ENCODE measurements around the gene ZNF141.
A peak's percentile ranks its signal among the peaks of the same experiment; 100 is the strongest.
"Not testable (repeated sequence)": the region's sequence is repeated elsewhere in the genome, so short reads cannot be mapped to it uniquely, and the experiment has no call there.

ZNF141 gene

GRCh38 chr4:337143-337931 is at the start of gene ZNF141:
TSS of gene ZNF141 (plus strand) at chr4:337814. CDS start at chr4:337984, 170 bp downstream.
- peak; percentile 98 for DNase-seq

GRCh38 chr4:288891-289290 is 48.7 kb upstream of the ZNF141 start:
- DNase-seq: no peak

- no peak for DNase-seq
Observed at GRCh38 chr4:294732-295131, 42.9 kb upstream of the ZNF141 start.

DNA sequence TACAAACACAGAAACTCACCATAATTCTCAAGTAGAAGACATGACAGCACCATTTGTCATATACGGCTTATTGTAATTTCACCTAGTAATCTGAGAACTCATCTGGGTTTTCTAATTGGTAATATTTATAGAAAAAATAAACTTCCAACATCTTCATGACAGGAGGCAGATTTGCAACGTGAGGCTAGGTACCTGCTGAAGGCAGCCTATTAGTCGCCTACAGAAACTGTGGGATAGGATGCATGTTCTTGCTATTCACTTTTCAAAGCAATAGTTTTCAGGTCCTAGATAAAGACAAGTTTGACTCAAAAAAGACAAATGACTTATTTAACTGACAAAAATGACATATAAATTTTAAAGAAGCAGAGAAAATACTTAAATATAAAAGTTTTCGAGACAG is 35.2 kb upstream of the ZNF141 start:
- no peak for DNase-seq

DNA sequence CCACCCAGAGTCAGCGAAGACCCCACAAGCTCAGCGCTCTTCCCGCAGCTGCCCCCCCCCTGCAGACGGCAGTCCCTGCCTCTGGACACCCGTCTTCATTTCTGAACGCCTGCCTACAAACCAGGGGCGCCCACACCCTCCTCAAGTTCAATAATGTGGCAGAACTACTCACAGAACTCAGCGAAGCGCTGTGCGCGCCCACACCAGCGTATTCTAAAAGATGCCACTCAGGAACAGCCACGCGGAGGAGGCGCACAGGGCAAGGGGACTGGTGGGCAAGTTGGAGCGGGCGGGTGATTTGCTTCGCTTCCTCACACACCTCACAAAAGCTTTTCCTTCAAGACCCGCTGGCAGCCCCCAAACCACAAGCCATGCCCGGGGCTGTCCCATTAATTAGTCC is 33.1 kb upstream of the ZNF141 start:
- DNase-seq: not testable (repeated sequence)

GRCh38 chr4:304969-305680 is 32.5 kb upstream of the ZNF141 start, which contains the start of gene ZNF732:
TSS of gene ZNF732 (minus strand) at chr4:305474. CDS start at chr4:305310, 164 bp downstream.
- no peak for DNase-seq

DNA sequence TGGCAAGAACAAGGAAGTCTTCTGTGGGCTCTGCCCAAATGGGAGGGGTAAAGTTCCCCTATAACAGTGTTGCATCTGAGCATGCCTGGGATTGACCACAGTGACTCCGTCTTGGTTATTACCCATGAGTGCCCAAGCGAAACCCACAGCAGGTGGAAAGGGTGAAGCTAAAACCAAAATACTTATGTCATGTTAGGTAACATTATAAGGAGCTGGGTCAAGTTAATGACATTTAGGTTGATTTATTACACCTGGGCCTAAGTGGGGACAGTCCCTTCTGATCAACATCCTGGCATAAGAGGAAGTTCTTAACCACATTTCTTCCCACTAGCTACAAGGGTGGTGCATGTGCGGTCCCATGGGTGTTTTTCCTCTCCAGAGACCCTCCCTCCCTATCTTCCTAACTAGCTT is 31.1 kb upstream of the ZNF141 start:
- peak; percentile 35 for DNase-seq

DNA sequence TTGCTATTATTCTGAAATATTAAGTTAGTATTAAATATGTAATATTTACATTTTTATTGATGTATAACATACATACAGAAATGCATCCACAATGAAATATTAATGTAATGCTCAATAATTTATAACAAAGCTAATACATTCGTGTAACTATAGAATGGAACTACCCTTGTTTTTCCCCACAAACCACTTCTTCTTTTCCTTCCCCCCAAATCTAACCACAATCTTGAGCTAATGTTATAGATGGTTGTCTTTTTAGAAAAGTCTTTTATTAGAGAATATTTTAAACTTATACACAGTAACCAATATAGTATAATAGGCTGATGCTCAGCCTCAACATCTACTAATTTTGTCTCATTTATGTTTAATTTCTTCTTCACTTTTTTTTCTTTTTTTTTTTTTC is 27.8 kb upstream of the ZNF141 start:
- no peak for DNase-seq

- DNase-seq: no peak
Observed at GRCh38 chr4:314296-314903, 23.2 kb upstream of the ZNF141 start.

GRCh38 chr4:328729-329128 is 8.9 kb upstream of the ZNF141 start:
- DNase-seq: no peak

- DNase-seq: no peak
Observed at GRCh38 chr4:335515-335914, 2.1 kb upstream of the ZNF141 start.

DNA sequence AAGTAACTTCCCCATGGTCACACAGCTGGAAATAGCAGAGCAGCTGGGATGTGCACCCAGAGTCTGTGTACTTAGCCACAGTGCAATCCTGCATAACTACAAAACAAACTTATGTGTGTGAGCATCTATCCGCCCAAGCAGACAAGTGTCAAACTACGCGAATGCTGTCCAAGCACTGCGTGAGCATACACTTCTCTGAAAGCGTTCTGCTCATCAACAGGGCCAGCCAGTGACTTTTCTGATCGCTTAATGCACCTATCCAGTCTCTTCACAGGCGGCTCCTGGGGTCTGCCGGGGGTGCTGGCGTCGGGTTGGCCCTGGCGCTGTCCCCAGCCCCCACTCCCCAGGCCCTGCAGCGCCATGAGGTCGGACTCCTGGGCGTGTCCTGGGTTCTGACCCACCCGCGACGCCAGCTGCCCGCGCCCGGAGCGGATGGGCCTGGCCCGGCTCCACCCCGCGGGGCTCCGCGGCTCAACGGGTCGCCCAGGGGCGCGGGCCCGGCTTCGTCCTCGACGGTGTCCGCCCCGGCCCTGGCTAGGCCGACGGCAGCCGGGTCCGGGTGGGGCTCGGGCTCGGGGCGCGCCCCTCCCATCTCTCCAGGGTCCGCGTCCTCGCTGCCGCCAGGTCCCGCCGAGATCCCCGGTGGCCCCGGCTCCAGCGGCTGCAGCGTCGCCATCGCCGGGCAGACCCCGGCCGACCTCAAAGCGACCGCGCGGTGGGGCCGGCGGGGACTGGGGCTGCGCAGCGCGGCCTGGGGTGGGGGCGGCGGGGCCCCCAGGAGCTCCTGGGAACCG is 1.3 kb upstream of the ZNF141 start:
- peak; percentile 16 for DNase-seq

GRCh38 chr4:336893-337142 is 796 bp upstream of the ZNF141 start:
- peak; percentile 24 for DNase-seq

GRCh38 chr4:337932-338758 is 531 bp downstream of the ZNF141 start:
- peak; percentile 68 for DNase-seq

DNA sequence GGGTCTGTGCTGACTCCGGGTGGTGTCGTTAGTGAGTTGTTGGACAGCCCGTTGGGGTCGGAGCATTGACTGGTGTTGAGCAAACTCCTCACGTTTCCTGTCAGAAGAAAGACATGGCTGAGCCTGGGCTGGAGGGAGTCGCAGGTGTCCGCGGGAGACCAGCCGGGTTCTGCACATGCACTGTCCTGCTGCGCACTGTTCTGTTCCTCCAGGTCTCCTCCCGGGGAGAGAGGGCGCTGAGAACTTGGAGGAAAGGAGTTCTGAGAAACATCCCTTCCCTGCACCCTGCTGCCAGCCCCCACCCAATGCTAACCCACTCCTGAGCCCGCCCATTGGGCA is 1.1 kb downstream of the ZNF141 start:
- peak; percentile 30 for DNase-seq

- no peak for DNase-seq
Observed at GRCh38 chr4:340011-340410, 2.4 kb downstream of the ZNF141 start.

DNA sequence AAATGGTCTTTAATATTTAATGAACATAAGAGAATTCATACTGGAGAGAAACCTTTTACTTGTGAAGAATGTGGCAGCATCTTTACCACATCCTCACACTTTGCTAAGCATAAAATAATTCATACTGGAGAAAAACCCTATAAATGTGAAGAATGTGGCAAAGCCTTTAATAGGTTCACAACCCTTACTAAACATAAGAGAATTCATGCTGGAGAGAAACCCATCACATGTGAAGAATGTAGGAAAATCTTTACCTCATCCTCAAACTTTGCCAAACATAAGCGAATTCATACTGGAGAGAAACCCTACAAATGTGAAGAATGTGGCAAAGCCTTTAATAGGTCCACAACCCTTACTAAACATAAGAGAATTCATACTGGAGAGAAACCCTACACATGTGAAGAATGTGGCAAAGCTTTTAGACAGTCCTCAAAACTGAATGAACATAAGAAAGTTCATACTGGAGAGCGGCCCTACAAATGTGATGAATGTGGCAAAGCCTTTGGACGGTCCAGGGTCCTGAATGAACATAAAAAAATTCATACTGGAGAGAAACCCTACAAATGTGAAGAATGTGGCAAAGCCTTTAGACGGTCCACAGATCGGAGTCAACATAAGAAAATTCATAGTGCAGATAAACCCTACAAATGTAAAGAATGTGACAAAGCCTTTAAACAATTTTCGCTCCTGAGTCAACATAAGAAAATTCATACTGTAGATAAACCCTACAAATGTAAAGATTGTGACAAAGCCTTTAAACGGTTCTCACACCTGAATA is 35.6 kb downstream of the ZNF141 start:
- DNase-seq: no peak

- no peak for DNase-seq
Observed at GRCh38 chr4:374298-375160, 36.9 kb downstream of the ZNF141 start.

DNA sequence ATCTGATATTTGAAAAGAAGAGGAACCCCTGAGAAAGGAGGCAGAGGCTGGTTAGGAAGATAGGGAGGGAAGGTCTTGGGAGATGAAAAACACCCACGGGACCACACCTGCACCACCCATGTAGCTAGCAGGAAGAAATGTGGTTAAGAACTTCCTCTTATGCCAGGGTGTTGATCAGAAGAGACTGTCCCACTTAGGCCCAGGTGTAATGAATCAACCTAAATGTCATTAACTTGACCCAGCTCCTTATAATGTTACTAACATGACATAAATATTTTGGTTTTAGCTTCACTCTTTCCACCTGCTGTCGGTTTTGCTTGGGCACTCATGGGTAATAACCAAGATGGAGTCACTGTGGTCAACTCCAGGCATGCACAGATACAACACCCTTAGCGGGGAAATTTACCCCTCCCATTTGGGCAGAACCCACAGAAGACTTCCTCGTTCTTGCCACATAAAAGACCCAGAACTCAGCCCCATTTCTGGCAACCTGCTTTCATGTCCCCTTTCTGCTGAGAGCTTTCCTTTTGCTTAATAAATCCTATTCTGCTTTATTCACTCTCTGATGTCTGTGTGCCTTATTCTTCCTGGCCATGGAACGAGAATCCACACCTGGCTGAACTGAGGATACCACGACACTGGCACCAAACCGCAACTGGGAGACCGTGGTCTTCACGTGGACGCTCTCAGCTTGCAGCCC is 46.8 kb downstream of the ZNF141 start:
- DNase-seq: no peak
